Skeletal muscle satellite cell (primary cell): ENCODE data around the gene ASXL1.
"Not testable (repeated sequence)": the region's sequence is repeated elsewhere in the genome, so short reads cannot be mapped to it uniquely, and the experiment has no call there.

Experiments used
- H3K27me3 ChIP-seq: 2 replicates; pipeline ENCODE4 v1.7.0; 2013; ENCODE audit warnings: low read length; ENCODE audit not compliant: control insufficient read depth, insufficient read depth
- H3K36me3 ChIP-seq: 2 replicates; pipeline ENCODE4 v1.7.0; 2013; ENCODE audit warnings: mild to moderate bottlenecking, control low read depth, low read length; ENCODE audit not compliant: insufficient read depth
- H3K4me1 ChIP-seq: 2 replicates; pipeline ENCODE4 v1.7.0; 2013; ENCODE audit warnings: low read length; ENCODE audit not compliant: control insufficient read depth, insufficient read depth
- H3K4me2 ChIP-seq: 2 replicates; pipeline ENCODE4 v1.7.0; 2013; ENCODE audit warnings: mild to moderate bottlenecking, low read length
- H3K4me3 ChIP-seq: 2 replicates; pipeline ENCODE4 v1.7.0; 2013; ENCODE audit warnings: low read length
- H3K9ac ChIP-seq: 2 replicates; pipeline ENCODE4 v1.7.0; 2013; ENCODE audit warnings: mild to moderate bottlenecking, low read depth, low read length, moderate library complexity
- H3K9me3 ChIP-seq: replicated peaks from 2 replicates; pipeline ENCODE4 v1.7.0; 2013; ENCODE audit warnings: mild to moderate bottlenecking, control low read depth, low read length

ASXL1 gene

GRCh38 chr20:32391003-32391402 is 32.9 kb downstream of the ASXL1 start:
- Histone ChIP-seq H3K9ac (no peak overlapping the region), H3K4me2 (no peak overlapping the region), H3K27me3 (no peaks in the 10 kb centered on the region), H3K4me1 (peaks cover 6% of the 10 kb centered on the region), H3K4me3 (no peak overlapping the region), H3K36me3 (peaks cover 24% of the 10 kb centered on the region), H3K9me3 (no peaks in the 10 kb centered on the region)

GRCh38 chr20:32395066-32395465 is 36.9 kb downstream of the ASXL1 start:
- Histone ChIP-seq H3K4me3 (no peak overlapping the region), H3K4me1 (no peaks in the 10 kb centered on the region), H3K9me3 (no peaks in the 10 kb centered on the region), H3K36me3 (peaks cover 19% of the 10 kb centered on the region), H3K9ac (no peak overlapping the region), H3K4me2 (no peak overlapping the region), H3K27me3 (no peaks in the 10 kb centered on the region)

- Histone ChIP-seq H3K36me3 (peaks cover 7% of the 10 kb centered on the region), H3K9me3 (no peaks in the 10 kb centered on the region), H3K9ac (no peak overlapping the region), H3K27me3 (no peaks in the 10 kb centered on the region), H3K4me2 (no peak overlapping the region), H3K4me1 (no peaks in the 10 kb centered on the region), H3K4me3 (no peak overlapping the region)
Observed at GRCh38 chr20:32396646-32397160, 38.6 kb downstream of the ASXL1 start.

GRCh38 chr20:32397567-32398084 is 39.5 kb downstream of the ASXL1 start:
- Histone ChIP-seq H3K9ac (no peak overlapping the region), H3K4me1 (no peaks in the 10 kb centered on the region), H3K4me2 (no peak overlapping the region), H3K36me3 (peaks cover 10% of the 10 kb centered on the region), H3K9me3 (no peaks in the 10 kb centered on the region), H3K4me3 (no peak overlapping the region), H3K27me3 (no peaks in the 10 kb centered on the region)

- no peaks in the 10 kb centered on the region for H3K9me3 ChIP-seq
- no peak overlapping the region for H3K9ac ChIP-seq
- H3K36me3 ChIP-seq, result peaks cover 11% of the 10 kb centered on the region
- no peak overlapping the region for H3K4me3 ChIP-seq
- no peaks in the 10 kb centered on the region for H3K27me3 ChIP-seq
- H3K4me1 ChIP-seq, result no peaks in the 10 kb centered on the region
- H3K4me2 ChIP-seq, result no peak overlapping the region
Observed at GRCh38 chr20:32400476-32400875, 42.3 kb downstream of the ASXL1 start.

GRCh38 chr20:32404017-32404416 is 45.9 kb downstream of the ASXL1 start:
- no peak overlapping the region for H3K9ac ChIP-seq
- H3K4me3 ChIP-seq, result no peak overlapping the region
- H3K4me1 ChIP-seq, result no peaks in the 10 kb centered on the region
- no peaks in the 10 kb centered on the region for H3K9me3 ChIP-seq
- no peak overlapping the region for H3K4me2 ChIP-seq
- H3K36me3 ChIP-seq, result peaks cover 22% of the 10 kb centered on the region
- no peaks in the 10 kb centered on the region for H3K27me3 ChIP-seq

GRCh38 chr20:32406701-32407100 is 48.6 kb downstream of the ASXL1 start:
- Histone ChIP-seq H3K36me3 (peaks cover 22% of the 10 kb centered on the region), H3K27me3 (no peaks in the 10 kb centered on the region), H3K9me3 (no peaks in the 10 kb centered on the region), H3K4me1 (no peaks in the 10 kb centered on the region), H3K4me2 (no peak overlapping the region), H3K9ac (no peak overlapping the region), H3K4me3 (no peak overlapping the region)

- not testable (repeated sequence) for H3K4me3 ChIP-seq, H3K4me2 ChIP-seq
- H3K36me3 ChIP-seq, result peaks cover 17% of the 10 kb centered on the region
Observed at GRCh38 chr20:32407131-32407750, 49.1 kb downstream of the ASXL1 start.

GRCh38 chr20:32411955-32412706 is 54.0 kb downstream of the ASXL1 start:
- Histone ChIP-seq H3K4me2 (no peak overlapping the region), H3K27me3 (no peaks in the 10 kb centered on the region), H3K9ac (no peak overlapping the region), H3K4me1 (no peaks in the 10 kb centered on the region), H3K36me3 (peaks cover 10% of the 10 kb centered on the region), H3K9me3 (no peaks in the 10 kb centered on the region), H3K4me3 (no peak overlapping the region)

More at GRCh38 chr20:32407131-32407750, 49.1 kb downstream of the ASXL1 start:
- H3K9me3 ChIP-seq, H3K4me1 ChIP-seq, H3K9ac ChIP-seq, H3K27me3 ChIP-seq: not testable (repeated sequence)

GRCh38 chr20:32415494-32415893 is 57.4 kb downstream of the ASXL1 start:
- Histone ChIP-seq H3K36me3 (no peaks in the 10 kb centered on the region), H3K4me2 (no peak overlapping the region), H3K4me1 (no peaks in the 10 kb centered on the region), H3K9ac (no peak overlapping the region), H3K4me3 (no peak overlapping the region), H3K27me3 (no peaks in the 10 kb centered on the region), H3K9me3 (no peaks in the 10 kb centered on the region)

GRCh38 chr20:32416206-32416605 is 58.1 kb downstream of the ASXL1 start:
- H3K4me2 ChIP-seq, result no peak overlapping the region
- no peaks in the 10 kb centered on the region for H3K27me3 ChIP-seq
- no peaks in the 10 kb centered on the region for H3K4me1 ChIP-seq
- H3K9me3 ChIP-seq, result no peaks in the 10 kb centered on the region
- no peak overlapping the region for H3K9ac ChIP-seq
- no peak overlapping the region for H3K4me3 ChIP-seq
- no peaks in the 10 kb centered on the region for H3K36me3 ChIP-seq
